ENCODE data around the gene TGFBR3.

Gene TGFBR3

GRCh38 chr1:91724644-91725043 is 161.3 kb downstream of the TGFBR3 start:
- Histone ChIP-seq H3K4me1 (ENCODE audit: control extremely low read depth in 1 of 4, control insufficient read depth in 4 of 4, insufficient read depth in 4 of 4, low read length in 3 of 4) (no peaks in the 10 kb centered on the region), H3K27ac (ENCODE audit: insufficient read depth in 1 of 2, low read depth in 1 of 2, low read length in 2 of 2, poor library complexity in 1 of 2, severe bottlenecking in 2 of 2) (no peak overlapping the region), H3K27me3 (replicated peaks in 2 of 5; ENCODE audit: control insufficient read depth in 4 of 5, insufficient read depth in 5 of 5, low read length in 4 of 5) (peaks cover 0 to 58% (median 14%) of the 10 kb centered on the region in 5 experiments), H3K4me3 (ENCODE audit: control insufficient read depth in 1 of 7, extremely low read depth in 1 of 7, insufficient read depth in 4 of 7, low read depth in 2 of 7, low read length in 6 of 7) (no peak overlapping the region), H3K9me3 (ENCODE audit: control extremely low read depth in 1 of 5, control insufficient read depth in 4 of 5, insufficient read depth in 2 of 5, low read depth in 1 of 5, low read length in 4 of 5) (no peaks in the 10 kb centered on the region), H3K36me3 (ENCODE audit: control insufficient read depth in 4 of 4, insufficient read depth in 4 of 4, low read length in 3 of 4) (no peaks in the 10 kb centered on the region)
- ChIA-PET POLR2A (no interaction called here), CTCF (interaction anchor here (0.6 to 1.2 kb wide), 2 partner anchors 16 to 101 kb away, joined by 3 to 4 read pairs; no protein-coding TSS in a partner anchor)
- WGBS (ENCODE audit: insufficient coverage), result no CpG with 5 or more reads among the region's 2 CpGs
- no peak for DNase-seq

GRCh38 chr1:91724231-91724630 is 161.7 kb downstream of the TGFBR3 start:
- no peaks in the 10 kb centered on the region for H3K4me1 ChIP-seq (ENCODE audit: control extremely low read depth in 1 of 4, control insufficient read depth in 4 of 4, insufficient read depth in 4 of 4, low read length in 3 of 4)
- no peaks in the 10 kb centered on the region for H3K36me3 ChIP-seq (ENCODE audit: control insufficient read depth in 4 of 4, insufficient read depth in 4 of 4, low read length in 3 of 4)
- WGBS (ENCODE audit: insufficient coverage), result 100% methylated on average over 1 of the region's 1 CpG
- H3K27ac ChIP-seq (ENCODE audit: insufficient read depth in 1 of 2, low read depth in 1 of 2, low read length in 2 of 2, poor library complexity in 1 of 2, severe bottlenecking in 2 of 2), result no peak overlapping the region
- H3K27me3 ChIP-seq (replicated peaks in 2 of 5; ENCODE audit: control insufficient read depth in 4 of 5, insufficient read depth in 5 of 5, low read length in 4 of 5), result peaks cover 0 to 55% (median 13%) of the 10 kb centered on the region in 5 experiments
- no peaks in the 10 kb centered on the region for H3K9me3 ChIP-seq (ENCODE audit: control extremely low read depth in 1 of 5, control insufficient read depth in 4 of 5, insufficient read depth in 2 of 5, low read depth in 1 of 5, low read length in 4 of 5)
- ChIA-PET CTCF (interaction anchor here (0.6 to 1.2 kb wide), 2 partner anchors 15 to 102 kb away, joined by 3 to 4 read pairs; no protein-coding TSS in a partner anchor), POLR2A (no interaction called here)
- H3K4me3 ChIP-seq (ENCODE audit: control insufficient read depth in 1 of 7, extremely low read depth in 1 of 7, insufficient read depth in 4 of 7, low read depth in 2 of 7, low read length in 6 of 7), result no peak overlapping the region
- no peak for DNase-seq

GRCh38 chr1:91720044-91720443 is 165.9 kb downstream of the TGFBR3 start:
- no peak for DNase-seq
- H3K36me3 ChIP-seq (ENCODE audit: control insufficient read depth in 4 of 4, insufficient read depth in 4 of 4, low read length in 3 of 4), result no peaks in the 10 kb centered on the region
- CTCF ChIA-PET, result no interaction called here
- H3K27ac ChIP-seq (ENCODE audit: insufficient read depth in 1 of 2, low read depth in 1 of 2, low read length in 2 of 2, poor library complexity in 1 of 2, severe bottlenecking in 2 of 2), result no peak overlapping the region
- peaks cover 0 to 21% (median 0%) of the 10 kb centered on the region in 5 experiments for H3K27me3 ChIP-seq (replicated peaks in 2 of 5; ENCODE audit: control insufficient read depth in 4 of 5, insufficient read depth in 5 of 5, low read length in 4 of 5)
- H3K4me1 ChIP-seq (ENCODE audit: control extremely low read depth in 1 of 4, control insufficient read depth in 4 of 4, insufficient read depth in 4 of 4, low read length in 3 of 4), result no peaks in the 10 kb centered on the region
- POLR2A ChIA-PET, result no interaction called here
- no peaks in the 10 kb centered on the region for H3K9me3 ChIP-seq (ENCODE audit: control extremely low read depth in 1 of 5, control insufficient read depth in 4 of 5, insufficient read depth in 2 of 5, low read depth in 1 of 5, low read length in 4 of 5)
- H3K4me3 ChIP-seq (ENCODE audit: control insufficient read depth in 1 of 7, extremely low read depth in 1 of 7, insufficient read depth in 4 of 7, low read depth in 2 of 7, low read length in 6 of 7), result no peak overlapping the region
- WGBS (ENCODE audit: insufficient coverage), result 95% methylated on average over 4 of the region's 5 CpGs

GRCh38 chr1:91718877-91719276 is 167.1 kb downstream of the TGFBR3 start:
- H3K4me1 ChIP-seq (ENCODE audit: control extremely low read depth in 1 of 4, control insufficient read depth in 4 of 4, insufficient read depth in 4 of 4, low read length in 3 of 4), result no peaks in the 10 kb centered on the region
- H3K9me3 ChIP-seq (ENCODE audit: control extremely low read depth in 1 of 5, control insufficient read depth in 4 of 5, insufficient read depth in 2 of 5, low read depth in 1 of 5, low read length in 4 of 5), result no peaks in the 10 kb centered on the region
- H3K27ac ChIP-seq (ENCODE audit: insufficient read depth in 1 of 2, low read depth in 1 of 2, low read length in 2 of 2, poor library complexity in 1 of 2, severe bottlenecking in 2 of 2), result no peak overlapping the region
- H3K4me3 ChIP-seq (ENCODE audit: control insufficient read depth in 1 of 7, extremely low read depth in 1 of 7, insufficient read depth in 4 of 7, low read depth in 2 of 7, low read length in 6 of 7), result no peak overlapping the region
- ChIA-PET POLR2A (no interaction called here), CTCF (no interaction called here)
- H3K27me3 ChIP-seq (replicated peaks in 2 of 5; ENCODE audit: control insufficient read depth in 4 of 5, insufficient read depth in 5 of 5, low read length in 4 of 5), result peaks cover 0 to 19% (median 0%) of the 10 kb centered on the region in 5 experiments
- no peak for DNase-seq
- WGBS (ENCODE audit: insufficient coverage), result 93% methylated on average over 4 of the region's 5 CpGs
- H3K36me3 ChIP-seq (ENCODE audit: control insufficient read depth in 4 of 4, insufficient read depth in 4 of 4, low read length in 3 of 4), result no peaks in the 10 kb centered on the region

GRCh38 chr1:91718368-91718767 is 167.6 kb downstream of the TGFBR3 start:
- Histone ChIP-seq H3K27me3 (replicated peaks in 2 of 5; ENCODE audit: control insufficient read depth in 4 of 5, insufficient read depth in 5 of 5, low read length in 4 of 5) (peaks cover 0 to 16% (median 0%) of the 10 kb centered on the region in 5 experiments), H3K27ac (ENCODE audit: insufficient read depth in 1 of 2, low read depth in 1 of 2, low read length in 2 of 2, poor library complexity in 1 of 2, severe bottlenecking in 2 of 2) (no peak overlapping the region), H3K36me3 (ENCODE audit: control insufficient read depth in 4 of 4, insufficient read depth in 4 of 4, low read length in 3 of 4) (no peaks in the 10 kb centered on the region), H3K9me3 (ENCODE audit: control extremely low read depth in 1 of 5, control insufficient read depth in 4 of 5, insufficient read depth in 2 of 5, low read depth in 1 of 5, low read length in 4 of 5) (no peaks in the 10 kb centered on the region), H3K4me1 (ENCODE audit: control extremely low read depth in 1 of 4, control insufficient read depth in 4 of 4, insufficient read depth in 4 of 4, low read length in 3 of 4) (no peaks in the 10 kb centered on the region), H3K4me3 (ENCODE audit: control insufficient read depth in 1 of 7, extremely low read depth in 1 of 7, insufficient read depth in 4 of 7, low read depth in 2 of 7, low read length in 6 of 7) (no peak overlapping the region)
- DNase-seq, result no peak
- CTCF ChIA-PET, result no interaction called here
- WGBS (ENCODE audit: insufficient coverage), result 100% methylated on average over 1 of the region's 2 CpGs
- POLR2A ChIA-PET, result no interaction called here

GRCh38 chr1:91717839-91718238 is 168.1 kb downstream of the TGFBR3 start:
- Histone ChIP-seq H3K36me3 (ENCODE audit: control insufficient read depth in 4 of 4, insufficient read depth in 4 of 4, low read length in 3 of 4) (no peaks in the 10 kb centered on the region), H3K4me1 (ENCODE audit: control extremely low read depth in 1 of 4, control insufficient read depth in 4 of 4, insufficient read depth in 4 of 4, low read length in 3 of 4) (peaks cover 0 to 2% (median 0%) of the 10 kb centered on the region in 4 experiments), H3K27me3 (replicated peaks in 2 of 5; ENCODE audit: control insufficient read depth in 4 of 5, insufficient read depth in 5 of 5, low read length in 4 of 5) (peaks cover 0 to 15% (median 0%) of the 10 kb centered on the region in 5 experiments), H3K27ac (ENCODE audit: insufficient read depth in 1 of 2, low read depth in 1 of 2, low read length in 2 of 2, poor library complexity in 1 of 2, severe bottlenecking in 2 of 2) (no peak overlapping the region), H3K9me3 (ENCODE audit: control extremely low read depth in 1 of 5, control insufficient read depth in 4 of 5, insufficient read depth in 2 of 5, low read depth in 1 of 5, low read length in 4 of 5) (no peaks in the 10 kb centered on the region), H3K4me3 (ENCODE audit: control insufficient read depth in 1 of 7, extremely low read depth in 1 of 7, insufficient read depth in 4 of 7, low read depth in 2 of 7, low read length in 6 of 7) (no peak overlapping the region)
- POLR2A ChIA-PET, result no interaction called here
- DNase-seq, result no peak
- WGBS (ENCODE audit: insufficient coverage), result 100% methylated on average over 2 of the region's 2 CpGs
- CTCF ChIA-PET, result no interaction called here

GRCh38 chr1:91716339-91716738 is 169.6 kb downstream of the TGFBR3 start:
- Histone ChIP-seq H3K27me3 (replicated peaks in 2 of 5; ENCODE audit: control insufficient read depth in 4 of 5, insufficient read depth in 5 of 5, low read length in 4 of 5) (peaks cover 0 to 16% (median 0%) of the 10 kb centered on the region in 5 experiments), H3K4me3 (ENCODE audit: control insufficient read depth in 1 of 7, extremely low read depth in 1 of 7, insufficient read depth in 4 of 7, low read depth in 2 of 7, low read length in 6 of 7) (no peak overlapping the region), H3K27ac (ENCODE audit: insufficient read depth in 1 of 2, low read depth in 1 of 2, low read length in 2 of 2, poor library complexity in 1 of 2, severe bottlenecking in 2 of 2) (no peak overlapping the region), H3K9me3 (ENCODE audit: control extremely low read depth in 1 of 5, control insufficient read depth in 4 of 5, insufficient read depth in 2 of 5, low read depth in 1 of 5, low read length in 4 of 5) (no peaks in the 10 kb centered on the region), H3K36me3 (ENCODE audit: control insufficient read depth in 4 of 4, insufficient read depth in 4 of 4, low read length in 3 of 4) (no peaks in the 10 kb centered on the region), H3K4me1 (ENCODE audit: control extremely low read depth in 1 of 4, control insufficient read depth in 4 of 4, insufficient read depth in 4 of 4, low read length in 3 of 4) (peaks cover 0 to 2% (median 0%) of the 10 kb centered on the region in 4 experiments)
- CTCF ChIA-PET, result no interaction called here
- no peak for DNase-seq
- 100% methylated on average over 3 of the region's 3 CpGs for WGBS (ENCODE audit: insufficient coverage)
- POLR2A ChIA-PET, result no interaction called here

Data from common myeloid progenitor, CD34-positive (primary cell).